ENCODE data around the gene CCDC34.
A peak's percentile ranks its signal among the peaks of the same experiment; 100 is the strongest.
"Not testable (repeated sequence)": the region's sequence is repeated elsewhere in the genome, so short reads cannot be mapped to it uniquely, and the experiment has no call there.

The CCDC34 gene

GRCh38 chr11:27361649-27362431, 1.2 kb downstream of the CCDC34 start:
- no peak for DNase-seq (ENCODE audit: low read depth)

GRCh38 chr11:27358296-27358695, 4.7 kb downstream of the CCDC34 start:
- peak; percentile 58 for DNase-seq (ENCODE audit: low read depth)

- DNase-seq (ENCODE audit: low read depth), result no peak
These were observed 5.8 kb downstream of the CCDC34 start for GRCh38 chr11:27357250-27357649.

- DNase-seq (ENCODE audit: low read depth), result no peak
These were observed 6.3 kb downstream of the CCDC34 start for GRCh38 chr11:27356624-27357222.

GRCh38 chr11:27355575-27356104, 7.4 kb downstream of the CCDC34 start:
- no peak for DNase-seq (ENCODE audit: low read depth)

- no peak for DNase-seq (ENCODE audit: low read depth)
These were observed 8.6 kb downstream of the CCDC34 start for GRCh38 chr11:27354359-27354965.

- DNase-seq (ENCODE audit: low read depth), result peak; percentile 87
These were observed 9.2 kb downstream of the CCDC34 start for GRCh38 chr11:27353593-27354358.

- DNase-seq (ENCODE audit: low read depth), result no peak
These were observed 10.2 kb downstream of the CCDC34 start for GRCh38 chr11:27352781-27353180.

GRCh38 chr11:27350511-27350910, 12.5 kb downstream of the CCDC34 start:
- no peak for DNase-seq (ENCODE audit: low read depth)

GRCh38 chr11:27349919-27350318, 13.1 kb downstream of the CCDC34 start:
- DNase-seq (ENCODE audit: low read depth), result no peak

GRCh38 chr11:27348340-27348873, 14.6 kb downstream of the CCDC34 start:
- no peak for DNase-seq (ENCODE audit: low read depth)

GRCh38 chr11:27347359-27348339, 15.4 kb downstream of the CCDC34 start:
- DNase-seq (ENCODE audit: low read depth), result no peak

GRCh38 chr11:27339941-27340340, 23.1 kb downstream of the CCDC34 start:
- no peak for DNase-seq (ENCODE audit: low read depth)

- DNase-seq (ENCODE audit: low read depth), result not testable (repeated sequence)
These were observed 28.3 kb downstream of the CCDC34 start for GRCh38 chr11:27334764-27335163.

GRCh38 chr11:27331981-27332380, 31.0 kb downstream of the CCDC34 start:
- DNase-seq (ENCODE audit: low read depth), result peak; percentile 73

GRCh38 chr11:27330633-27331270, 32.3 kb downstream of the CCDC34 start:
- DNase-seq (ENCODE audit: low read depth), result no peak

- peak; percentile 57 for DNase-seq (ENCODE audit: low read depth)
These were observed 33.0 kb downstream of the CCDC34 start for GRCh38 chr11:27329867-27330632.

- peak; percentile 30 for DNase-seq (ENCODE audit: low read depth)
These were observed 34.4 kb downstream of the CCDC34 start for GRCh38 chr11:27328614-27329013.

GRCh38 chr11:27327064-27327463, 36.0 kb downstream of the CCDC34 start:
- DNase-seq (ENCODE audit: low read depth), result not testable (repeated sequence)
